ENCODE measurements around the gene HMOX1.

DNA sequence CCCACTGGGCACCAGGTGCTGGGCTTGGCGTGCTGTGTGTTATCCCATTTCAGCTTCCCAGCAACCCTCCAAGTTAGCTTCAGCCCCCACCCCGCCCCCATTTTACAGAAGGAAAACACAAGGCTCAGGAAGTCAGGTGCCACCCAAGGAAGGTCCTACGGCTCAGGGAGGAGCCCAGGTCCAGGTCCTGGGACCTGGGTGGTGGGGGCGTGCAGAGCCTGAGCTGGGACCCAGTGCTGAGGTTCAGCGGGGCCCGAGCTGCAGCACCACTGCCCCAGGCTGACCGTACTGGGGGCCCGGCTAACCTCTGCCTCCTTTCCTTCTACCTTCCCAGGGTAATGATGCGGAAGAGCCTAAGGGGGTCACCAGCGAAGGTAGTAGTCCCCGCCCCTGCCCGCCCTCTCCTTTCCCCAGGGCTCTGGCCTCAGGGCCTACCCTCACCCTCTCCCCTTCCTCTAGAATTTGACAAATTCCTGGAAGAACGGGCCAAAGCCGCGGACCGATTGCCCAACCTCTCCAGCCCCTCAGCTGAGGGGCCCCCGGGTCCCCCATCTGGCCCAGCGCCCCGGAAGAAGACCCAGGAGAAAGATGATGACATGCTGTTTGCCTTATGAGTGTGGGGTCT, 34.2 kb upstream of the HMOX1 start:
- TF ChIP-seq, protein P1, sequence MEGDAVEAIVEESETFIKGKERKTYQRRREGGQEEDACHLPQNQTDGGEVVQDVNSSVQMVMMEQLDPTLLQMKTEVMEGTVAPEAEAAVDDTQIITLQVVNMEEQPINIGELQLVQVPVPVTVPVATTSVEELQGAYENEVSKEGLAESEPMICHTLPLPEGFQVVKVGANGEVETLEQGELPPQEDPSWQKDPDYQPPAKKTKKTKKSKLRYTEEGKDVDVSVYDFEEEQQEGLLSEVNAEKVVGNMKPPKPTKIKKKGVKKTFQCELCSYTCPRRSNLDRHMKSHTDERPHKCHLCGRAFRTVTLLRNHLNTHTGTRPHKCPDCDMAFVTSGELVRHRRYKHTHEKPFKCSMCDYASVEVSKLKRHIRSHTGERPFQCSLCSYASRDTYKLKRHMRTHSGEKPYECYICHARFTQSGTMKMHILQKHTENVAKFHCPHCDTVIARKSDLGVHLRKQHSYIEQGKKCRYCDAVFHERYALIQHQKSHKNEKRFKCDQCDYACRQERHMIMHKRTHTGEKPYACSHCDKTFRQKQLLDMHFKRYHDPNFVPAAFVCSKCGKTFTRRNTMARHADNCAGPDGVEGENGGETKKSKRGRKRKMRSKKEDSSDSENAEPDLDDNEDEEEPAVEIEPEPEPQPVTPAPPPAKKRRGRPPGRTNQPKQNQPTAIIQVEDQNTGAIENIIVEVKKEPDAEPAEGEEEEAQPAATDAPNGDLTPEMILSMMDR (optimal IDR thresholded peaks at IDR 0.05 in 1 of 3, IDR thresholded peaks at IDR 0.05 in 1 of 3, conservative IDR thresholded peaks at IDR 0.05 in 1 of 3; ENCODE audit: extremely low read depth in 1 of 3, insufficient read depth in 2 of 3, low read length in 3 of 3) = no peak
- TF ChIP-seq EZH2 (IDR thresholded peaks at IDR 0.05; ENCODE audit: low read length) = no peak
